GM18867 (cell line): ENCODE data around the gene RELN.
A peak's percentile ranks its signal among the peaks of the same experiment; 100 is the strongest.

Experiments used
- ATAC-seq: cut with Tn5 transposase; IDR thresholded peaks from one replicate; pipeline ENCODE4 v1.9.1; 2021; ENCODE audit warnings: mild to moderate bottlenecking, moderate library complexity; ENCODE audit not compliant: unreplicated experiment

The RELN gene

GRCh38 chr7:103593691-103594090 lies 395.8 kb downstream of the RELN start:
- no peak for ATAC-seq

GRCh38 chr7:103592844-103593243 lies 396.6 kb downstream of the RELN start:
- ATAC-seq, result no peak

- no peak for ATAC-seq
Observed at GRCh38 chr7:103592187-103592586, 397.3 kb downstream of the RELN start.

GRCh38 chr7:103580031-103580430 lies 409.4 kb downstream of the RELN start:
- no peak for ATAC-seq

GRCh38 chr7:103577059-103577458 lies 412.4 kb downstream of the RELN start:
- no peak for ATAC-seq

GRCh38 chr7:103576641-103577040 lies 412.8 kb downstream of the RELN start:
- ATAC-seq, result no peak

- ATAC-seq, result no peak
Observed at GRCh38 chr7:103574576-103574975, 414.9 kb downstream of the RELN start.

GRCh38 chr7:103573479-103574058 lies 415.9 kb downstream of the RELN start:
- ATAC-seq, result no peak

GRCh38 chr7:103571586-103571985 lies 417.9 kb downstream of the RELN start:
- ATAC-seq, result no peak

GRCh38 chr7:103569621-103570305 lies 419.7 kb downstream of the RELN start:
- ATAC-seq, result no peak

- ATAC-seq, result no peak
Observed at GRCh38 chr7:103564416-103564815, 425.0 kb downstream of the RELN start.

GRCh38 chr7:103560136-103560535 lies 429.3 kb downstream of the RELN start:
- ATAC-seq, result no peak

- ATAC-seq, result no peak
Observed at GRCh38 chr7:103551016-103551415, 438.4 kb downstream of the RELN start.

GRCh38 chr7:103549786-103550185 lies 439.7 kb downstream of the RELN start:
- no peak for ATAC-seq

- ATAC-seq, result peak; percentile 55
Observed at GRCh38 chr7:103547451-103548284, 441.8 kb downstream of the RELN start.

- ATAC-seq, result no peak
Observed at GRCh38 chr7:103542470-103542869, 447.0 kb downstream of the RELN start.

GRCh38 chr7:103541947-103542346 lies 447.5 kb downstream of the RELN start:
- no peak for ATAC-seq

GRCh38 chr7:103541026-103541425 lies 448.4 kb downstream of the RELN start:
- ATAC-seq, result no peak

GRCh38 chr7:103540338-103540737 lies 449.1 kb downstream of the RELN start:
- no peak for ATAC-seq

- no peak for ATAC-seq
Observed at GRCh38 chr7:103539875-103540274, 449.6 kb downstream of the RELN start.

- no peak for ATAC-seq
Observed at GRCh38 chr7:103538964-103539709, 450.3 kb downstream of the RELN start.
